ENCODE results near the gene DSCAM. TPM values are rescaled to one million over a fixed set of nuclear protein-coding genes. Genes with fewer than 3 reads are reported as not detected.

Gene DSCAM
- total RNA-seq, 4 donors from 2014 or later, result 0.04 to 0.06 TPM; not detected in 2

DNA sequence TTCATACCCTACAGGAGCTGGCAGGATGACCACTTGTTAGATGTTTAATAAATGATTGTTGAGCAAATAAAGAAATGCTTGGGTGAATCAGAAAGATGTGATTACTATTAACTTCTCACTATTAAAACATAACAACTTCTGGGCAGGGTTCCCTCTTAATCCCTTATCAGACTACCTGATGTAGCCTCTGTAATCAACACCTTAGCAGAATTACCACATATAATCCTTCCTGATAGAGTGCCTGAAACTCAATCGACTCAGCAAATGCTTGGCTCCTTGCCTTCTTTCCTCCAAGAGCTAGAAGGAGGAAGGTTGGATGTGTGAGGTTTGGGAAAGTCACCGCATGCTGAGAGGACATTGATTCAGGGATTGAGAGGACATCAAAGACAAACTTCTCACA lies 34.8 kb upstream of the DSCAM start:
- no peak for DNase-seq
- TF ChIP-seq POLR2A (IDR thresholded peaks at IDR 0.05), result no peak
- no peak for TF ChIP-seq CTCF (IDR thresholded peaks at IDR 0.05)

DNA sequence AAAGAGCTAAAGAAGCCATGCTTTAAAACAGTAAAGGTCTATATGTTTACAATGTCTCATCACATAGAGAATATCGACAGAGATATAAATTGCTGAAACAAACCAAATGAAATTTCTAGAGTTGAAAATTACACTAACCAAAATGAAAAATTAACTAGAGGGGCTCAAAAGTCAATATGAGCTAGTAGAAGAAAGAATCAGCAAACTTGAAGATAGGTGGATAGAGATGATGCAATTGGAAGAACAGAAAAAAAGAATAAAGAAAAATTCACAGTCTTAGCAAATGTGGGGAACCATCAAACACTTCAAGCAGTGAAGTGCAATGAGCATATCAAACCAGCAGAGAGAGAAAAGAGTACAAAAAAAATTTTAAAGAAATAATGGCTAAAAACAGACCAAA lies 24.1 kb upstream of the DSCAM start:
- Histone ChIP-seq H3K4me1 (no peaks in the 10 kb centered on the region), H3K27me3 (no peaks in the 10 kb centered on the region), H3K36me3 (no peaks in the 10 kb centered on the region), H3K27ac (no peak overlapping the region), H3K4me3 (no peak overlapping the region), H3K9me3 (no peaks in the 10 kb centered on the region)
- WGBS, 2 donors, result 89 to 94% methylated on average over 1 of the region's 1 CpG
- intact Hi-C loops (cut with DNase I), result no loop called here
- TF ChIP-seq POLR2A (IDR thresholded peaks at IDR 0.05), result no peak
- TF ChIP-seq CTCF (IDR thresholded peaks at IDR 0.05), result no peak
- DNase-seq, result no peak

More for the DNA sequence above, 34.8 kb upstream of the DSCAM start:
- Histone ChIP-seq H3K27me3 (no peaks in the 10 kb centered on the region), H3K4me3 (no peak overlapping the region), H3K4me1 (peaks cover 0 to 16% (median 0%) of the 10 kb centered on the region in 3 donors), H3K9me3 (no peaks in the 10 kb centered on the region), H3K27ac (no peak overlapping the region), H3K36me3 (no peaks in the 10 kb centered on the region)
- WGBS, 2 donors, result 28 to 44% methylated on average over 2 of the region's 2 CpGs
- intact Hi-C loops (cut with DNase I), result no loop called here

- Histone ChIP-seq H3K4me3 (no peak overlapping the region), H3K36me3 (no peaks in the 10 kb centered on the region), H3K27me3 (no peaks in the 10 kb centered on the region), H3K9me3 (no peaks in the 10 kb centered on the region), H3K27ac (no peak overlapping the region), H3K4me1 (no peaks in the 10 kb centered on the region)
- 74 to 81% methylated on average over 4 of the region's 4 CpGs for WGBS, 2 donors
- intact Hi-C loops (cut with DNase I), result no loop called here
- TF ChIP-seq CTCF (IDR thresholded peaks at IDR 0.05) (no peak), POLR2A (IDR thresholded peaks at IDR 0.05) (no peak)
- DNase-seq, result no peak
These were observed 16.9 kb upstream of the DSCAM start for GRCh38 chr21:40863839-40864238.

- TF ChIP-seq POLR2A (IDR thresholded peaks at IDR 0.05) (no peak), CTCF (IDR thresholded peaks at IDR 0.05) (no peak)
These were observed 11.6 kb upstream of the DSCAM start for GRCh38 chr21:40858517-40858916.

GRCh38 chr21:40853956-40854688 lies 7.2 kb upstream of the DSCAM start:
- Histone ChIP-seq H3K4me1 (no peaks in the 10 kb centered on the region), H3K9me3 (no peaks in the 10 kb centered on the region), H3K27ac (no peak overlapping the region), H3K27me3 (peaks cover 0 to 18% (median 0%) of the 10 kb centered on the region in 4 donors), H3K36me3 (no peaks in the 10 kb centered on the region), H3K4me3 (no peak overlapping the region)
- no peak for TF ChIP-seq POLR2A (IDR thresholded peaks at IDR 0.05)
- no peak for TF ChIP-seq CTCF (IDR thresholded peaks at IDR 0.05)
- WGBS, 2 donors, result 58 to 74% methylated on average over 12 to 20 of the region's 24 CpGs
- DNase-seq, result no peak
- intact Hi-C loops (cut with DNase I), result no loop called here

More at GRCh38 chr21:40858517-40858916, 11.6 kb upstream of the DSCAM start:
- Histone ChIP-seq H3K4me1 (no peaks in the 10 kb centered on the region), H3K27me3 (no peaks in the 10 kb centered on the region), H3K36me3 (no peaks in the 10 kb centered on the region), H3K4me3 (no peak overlapping the region), H3K27ac (no peak overlapping the region), H3K9me3 (no peaks in the 10 kb centered on the region)
- no peak for DNase-seq
- intact Hi-C loops (cut with DNase I), result no loop called here
